ENCODE measurements around the gene PYURF.

PYURF gene, protein sequence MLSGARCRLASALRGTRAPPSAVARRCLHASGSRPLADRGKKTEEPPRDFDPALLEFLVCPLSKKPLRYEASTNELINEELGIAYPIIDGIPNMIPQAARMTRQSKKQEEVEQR

GRCh38 chr4:88523325-88524129 lies at the start of gene PYURF:
Gene PYURF (minus strand): TSS chr4:88523776. CDS start chr4:88523700, 76 bp downstream.
- peak; percentile 30 to 69 (median 45) for DNase-seq (ENCODE audit: low read depth in 3 of 3, low spot score in 1 of 3)

DNA sequence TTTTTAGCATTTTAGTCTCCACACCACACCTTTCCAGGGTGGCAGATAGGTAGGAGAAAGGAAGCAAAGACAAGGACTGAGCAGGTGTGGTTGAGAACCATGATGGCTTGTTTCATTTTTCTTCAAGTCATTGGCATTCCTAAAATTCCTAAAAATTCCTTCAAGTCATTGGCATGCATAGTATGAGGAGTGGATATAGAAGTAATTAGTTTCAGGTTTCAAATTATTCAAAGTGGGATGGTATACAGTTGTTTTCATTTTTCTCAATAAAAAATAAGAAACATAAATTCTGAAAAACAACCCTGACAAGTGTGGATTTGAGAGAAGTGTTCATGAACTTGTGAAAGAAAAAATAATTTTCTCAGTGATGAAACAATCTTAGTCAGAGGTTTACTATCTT lies 46.4 kb upstream of the PYURF start:
- DNase-seq (ENCODE audit: low read depth in 3 of 3, low spot score in 1 of 3), result no peak

DNA sequence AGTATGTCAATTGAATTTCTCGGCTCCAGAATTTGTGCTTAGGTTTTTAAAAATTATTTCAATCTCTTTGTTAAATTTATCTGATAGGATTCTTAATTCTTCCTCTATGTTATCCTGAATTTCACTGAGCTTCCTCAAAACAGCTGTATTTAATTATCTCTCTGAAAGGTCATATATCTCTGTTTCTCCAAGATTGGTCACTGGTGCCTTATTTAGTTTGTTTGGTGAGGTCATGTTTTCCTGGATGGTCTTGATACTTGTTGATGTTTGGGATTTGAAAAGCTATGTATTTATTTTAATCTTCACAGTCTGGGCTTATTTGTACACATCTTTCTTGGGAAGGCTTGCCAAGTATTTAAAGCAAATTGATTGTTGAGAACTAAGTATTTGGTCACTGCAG lies 44.0 kb upstream of the PYURF start:
- DNase-seq (ENCODE audit: low read depth in 3 of 3, low spot score in 1 of 3), result no peak

GRCh38 chr4:88549815-88550214 lies 26.2 kb upstream of the PYURF start:
- DNase-seq (ENCODE audit: low read depth in 3 of 3, low spot score in 1 of 3), result no peak

DNA sequence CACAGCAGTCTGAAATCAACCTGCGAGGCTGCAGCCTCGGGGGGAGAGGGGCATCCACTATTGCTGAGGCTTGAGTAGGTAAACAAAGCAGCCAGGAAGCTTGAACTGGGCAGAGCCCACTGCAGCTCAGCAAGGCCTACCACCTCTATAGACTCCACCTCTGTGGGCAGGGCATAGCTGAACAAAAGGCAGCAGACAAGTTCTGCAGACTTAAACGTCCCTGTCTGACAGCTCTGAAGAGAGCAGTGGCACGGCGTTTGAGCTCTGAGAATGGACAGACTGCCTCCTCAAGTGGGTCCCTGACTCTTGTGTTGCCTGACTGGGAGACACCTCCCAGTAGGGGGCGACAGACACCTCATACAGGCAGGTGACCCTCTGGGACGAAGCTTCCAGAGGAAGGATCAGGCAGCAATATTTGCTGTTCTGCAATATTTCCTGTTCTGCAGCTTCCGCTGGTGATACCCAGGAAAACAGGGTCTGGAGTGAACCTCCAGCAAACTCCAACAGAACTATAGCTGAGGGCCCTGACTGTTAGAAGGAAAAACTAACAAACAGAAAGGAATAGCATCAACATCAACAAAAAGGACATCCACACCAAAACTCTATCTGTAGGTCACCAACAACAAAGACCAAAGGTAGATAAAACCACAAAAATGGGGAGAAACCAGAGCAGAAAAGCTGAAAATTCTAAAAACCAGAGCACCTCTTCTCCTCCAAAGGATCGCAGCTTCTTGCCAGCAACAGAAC lies 15.9 kb upstream of the PYURF start:
- peak; percentile 39 to 58 (median 54) for DNase-seq (ENCODE audit: low read depth in 3 of 3, low spot score in 1 of 3)

GRCh38 chr4:88537709-88538108 lies 14.1 kb upstream of the PYURF start:
- DNase-seq (ENCODE audit: low read depth in 3 of 3, low spot score in 1 of 3), result no peak

- no peak for DNase-seq (ENCODE audit: low read depth in 3 of 3, low spot score in 1 of 3)
Measured at GRCh38 chr4:88535090-88535755, 11.6 kb upstream of the PYURF start.

- no peak for DNase-seq (ENCODE audit: low read depth in 3 of 3, low spot score in 1 of 3)
Measured at GRCh38 chr4:88533937-88534750, 10.6 kb upstream of the PYURF start.

DNA sequence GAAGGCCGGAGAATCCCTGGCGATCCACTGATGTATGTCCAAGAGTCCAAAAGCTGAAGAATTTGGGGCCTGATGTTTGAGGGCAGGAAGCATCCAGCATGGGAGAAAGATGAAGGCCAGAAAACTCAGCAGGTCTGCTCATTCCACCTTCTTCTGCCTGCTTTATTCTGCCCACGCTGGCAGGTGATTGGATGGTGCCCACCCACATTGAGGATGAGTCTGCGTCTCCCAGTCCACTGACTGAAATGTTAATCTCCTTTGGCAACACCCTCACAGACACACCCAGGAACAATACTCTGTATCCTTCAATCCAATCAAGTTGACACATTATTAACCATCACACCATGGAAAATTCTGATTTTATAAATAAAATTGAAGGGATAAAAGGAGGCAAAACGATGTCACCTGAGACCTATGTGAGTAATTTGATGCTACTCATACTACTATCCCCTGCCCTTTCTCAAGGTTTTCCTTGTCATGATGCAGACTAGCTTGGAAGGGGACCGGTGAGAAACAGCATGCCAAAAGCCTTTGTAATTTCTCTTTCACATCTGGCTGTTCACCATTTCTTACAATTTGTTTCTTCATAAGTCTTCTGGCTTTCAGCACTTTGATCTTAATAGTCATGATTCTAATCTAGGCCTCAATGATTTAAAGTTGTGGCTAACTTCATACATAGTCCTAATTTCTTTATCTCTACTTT lies 9.7 kb upstream of the PYURF start:
- no peak for DNase-seq (ENCODE audit: low read depth in 3 of 3, low spot score in 1 of 3)

GRCh38 chr4:88531549-88531948 lies 8.0 kb upstream of the PYURF start:
- DNase-seq (ENCODE audit: low read depth in 3 of 3, low spot score in 1 of 3), result no peak

GRCh38 chr4:88528861-88529260 lies 5.3 kb upstream of the PYURF start:
- no peak for DNase-seq (ENCODE audit: low read depth in 3 of 3, low spot score in 1 of 3)

- no peak for DNase-seq (ENCODE audit: low read depth in 3 of 3, low spot score in 1 of 3)
Measured at GRCh38 chr4:88527787-88528186, 4.2 kb upstream of the PYURF start.

GRCh38 chr4:88526221-88526815 lies 2.7 kb upstream of the PYURF start:
- no peak for DNase-seq (ENCODE audit: low read depth in 3 of 3, low spot score in 1 of 3)

DNA sequence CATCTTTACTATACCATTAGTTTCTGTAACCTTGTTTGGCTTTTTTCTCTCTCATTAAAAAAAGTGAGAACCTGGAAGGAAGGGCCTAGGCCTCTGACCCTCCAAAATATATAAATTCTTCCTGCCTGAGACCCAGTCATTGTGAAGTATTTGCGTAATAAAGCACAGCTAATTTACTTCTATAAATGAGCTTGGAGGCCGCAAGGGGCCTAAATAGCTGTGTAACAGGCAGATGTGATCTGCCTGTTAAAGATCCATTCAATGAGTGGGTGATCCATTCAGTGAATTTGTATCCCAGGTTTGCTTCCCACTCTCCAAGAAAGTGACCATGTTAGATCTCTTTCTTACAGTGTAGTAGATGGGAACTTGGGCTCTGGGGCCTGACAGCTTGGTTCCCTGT lies 595 bp upstream of the PYURF start:
- DNase-seq (ENCODE audit: low read depth in 3 of 3, low spot score in 1 of 3), result no peak

DNA sequence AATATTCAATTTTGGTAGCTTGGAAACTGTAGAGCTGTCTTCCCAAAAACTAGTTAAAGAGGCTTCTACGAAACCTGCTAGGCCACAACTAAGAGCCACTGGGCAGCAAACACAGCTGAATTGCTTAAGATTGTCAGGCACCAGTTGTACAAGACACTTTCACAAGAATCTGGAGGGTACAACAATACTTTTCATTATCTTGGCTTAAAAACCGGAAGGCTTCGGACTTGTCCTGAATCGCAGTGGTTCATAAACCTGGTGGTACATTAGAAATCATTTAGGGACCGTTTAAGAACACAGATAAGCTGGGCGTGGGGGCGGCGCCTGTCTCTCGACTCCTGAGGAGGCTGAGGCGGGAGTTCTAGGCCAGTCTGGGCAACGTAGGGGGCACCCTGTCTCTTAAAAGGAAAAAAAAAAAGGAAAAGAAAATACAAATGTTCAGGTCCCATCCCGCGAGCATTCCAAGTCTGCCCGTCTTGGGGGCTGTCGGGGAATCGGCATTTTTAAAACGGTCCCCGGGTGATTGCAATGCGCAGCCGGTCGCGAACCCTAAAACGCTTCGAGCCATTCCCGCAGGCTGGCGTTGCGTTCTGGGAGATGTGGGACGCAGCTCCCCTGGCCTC lies 763 bp downstream of the PYURF start:
- peak in 1 of 3 donors; percentile 31 for DNase-seq (ENCODE audit: low read depth in 3 of 3, low spot score in 1 of 3)

- DNase-seq (ENCODE audit: low read depth in 3 of 3, low spot score in 1 of 3), result no peak
Measured at GRCh38 chr4:88518911-88519310, 4.7 kb downstream of the PYURF start.

- DNase-seq (ENCODE audit: low read depth in 3 of 3, low spot score in 1 of 3), result no peak
Measured at GRCh38 chr4:88517825-88518224, 5.8 kb downstream of the PYURF start.

- no peak for DNase-seq (ENCODE audit: low read depth in 3 of 3, low spot score in 1 of 3)
Measured at GRCh38 chr4:88516746-88517145, 6.8 kb downstream of the PYURF start.

Data from stimulated activated CD4-positive, alpha-beta T cell treated with anti-CD3 and anti-CD28 coated beads, TNF-alpha, amount 100 ng/mL, for 1 hour (primary cell).